Measurements from ENCODE around the gene ZBTB7A.
"Not testable (repeated sequence)": the region's sequence is repeated elsewhere in the genome, so short reads cannot be mapped to it uniquely, and the experiment has no call there.

Gene ZBTB7A

DNA sequence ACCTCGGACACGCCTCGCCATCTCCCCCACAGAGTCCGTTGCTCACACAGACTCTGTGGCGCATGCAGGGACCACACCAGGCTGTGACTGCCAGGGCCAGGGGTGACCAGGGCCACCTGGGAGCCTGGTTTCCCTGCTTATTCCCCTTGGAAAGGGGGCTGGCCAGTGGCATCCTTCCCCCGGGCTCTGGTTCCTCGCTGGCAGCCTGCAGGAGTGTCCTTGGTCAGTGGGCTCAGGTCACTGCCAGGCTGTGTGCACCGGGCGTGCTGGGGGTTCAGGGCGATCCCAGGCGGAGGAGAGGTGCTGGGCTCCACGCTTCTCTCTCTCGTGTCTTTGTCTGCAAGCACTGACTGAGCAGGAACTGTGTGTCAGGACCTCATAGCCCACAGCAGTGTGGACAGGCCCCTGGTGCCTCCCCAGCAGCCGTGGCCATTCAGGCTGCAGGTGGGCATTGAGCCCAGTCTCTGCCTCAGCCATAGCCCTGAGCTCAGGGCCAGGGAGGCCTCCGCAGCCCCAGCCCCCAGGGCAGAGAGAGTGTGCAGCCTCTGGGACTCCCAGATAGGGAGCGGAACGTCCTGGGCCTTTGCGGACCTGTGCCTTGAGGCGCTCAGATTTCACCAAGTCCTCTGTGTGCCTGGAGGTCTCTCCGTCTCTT lies 52.7 kb downstream of the ZBTB7A start:
- FAIRE-seq: no peak

DNA sequence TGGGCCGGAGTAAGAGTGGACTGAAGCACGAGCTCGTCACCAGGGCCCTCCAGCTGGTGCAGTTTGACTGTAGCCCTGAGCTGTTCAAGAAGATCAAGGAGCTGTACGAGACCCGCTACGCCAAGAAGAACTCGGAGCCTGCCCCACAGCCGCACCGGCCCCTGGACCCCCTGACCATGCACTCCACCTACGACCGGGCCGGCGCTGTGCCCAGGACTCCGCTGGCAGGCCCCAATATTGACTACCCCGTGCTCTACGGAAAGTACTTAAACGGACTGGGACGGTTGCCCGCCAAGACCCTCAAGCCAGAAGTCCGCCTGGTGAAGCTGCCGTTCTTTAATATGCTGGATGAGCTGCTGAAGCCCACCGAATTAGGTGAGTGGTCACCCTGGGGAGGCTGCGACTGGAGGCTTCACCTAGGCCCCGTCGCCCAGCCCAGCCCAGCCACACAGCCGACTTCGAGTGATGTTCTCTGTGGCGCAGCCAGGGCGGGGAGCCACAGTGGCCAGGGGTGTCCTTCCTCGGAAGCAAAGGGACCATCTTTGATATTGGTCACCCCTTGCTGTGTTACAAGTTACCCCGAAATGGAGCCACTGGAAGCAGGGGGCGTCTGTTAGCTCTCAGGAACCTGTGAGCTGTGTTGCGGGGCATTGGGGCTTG lies 53.6 kb downstream of the ZBTB7A start:
- no peak for FAIRE-seq

DNA sequence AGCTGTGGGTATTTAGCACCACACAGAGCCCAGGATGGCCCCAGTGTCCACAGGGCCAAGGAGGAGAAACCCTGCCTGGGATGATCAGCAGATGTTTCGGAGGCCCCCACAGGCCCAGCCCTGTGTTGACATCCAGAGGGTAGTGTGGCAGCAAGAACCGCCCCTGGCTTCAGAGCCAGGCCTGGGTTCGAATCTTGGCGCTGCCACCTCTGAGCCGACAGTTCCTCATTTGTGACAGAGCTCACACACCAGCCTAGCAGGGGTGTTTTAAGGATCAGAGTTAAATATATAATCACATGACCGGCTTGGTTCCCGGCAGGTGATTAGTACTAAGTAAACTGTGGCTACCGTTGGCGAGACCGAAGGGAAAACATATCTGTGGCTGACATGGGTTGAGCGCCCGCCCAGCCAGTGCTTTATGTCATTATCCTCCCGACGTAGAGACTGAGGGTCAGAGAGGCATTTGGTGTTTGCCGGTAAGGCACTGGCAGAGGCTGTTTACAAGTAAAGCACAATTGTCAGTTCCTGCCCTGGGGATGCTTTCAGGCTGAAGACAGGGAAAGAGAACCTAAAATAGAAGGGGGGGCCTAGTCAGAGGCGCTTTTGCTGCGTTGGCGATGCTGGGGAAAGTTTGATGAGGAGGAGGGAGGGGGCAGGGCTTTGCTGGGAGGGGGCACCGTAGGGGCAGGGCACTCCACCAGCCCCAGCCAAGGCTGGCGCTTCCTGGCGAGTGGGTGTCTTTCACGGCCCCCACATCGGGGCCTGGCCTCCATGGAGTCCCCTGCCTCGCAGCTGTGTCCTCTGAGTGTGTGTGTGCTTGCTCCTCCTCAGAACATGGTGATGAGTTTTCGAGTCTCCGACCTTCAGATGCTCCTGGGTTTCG lies 54.4 kb downstream of the ZBTB7A start:
- no peak for FAIRE-seq

DNA sequence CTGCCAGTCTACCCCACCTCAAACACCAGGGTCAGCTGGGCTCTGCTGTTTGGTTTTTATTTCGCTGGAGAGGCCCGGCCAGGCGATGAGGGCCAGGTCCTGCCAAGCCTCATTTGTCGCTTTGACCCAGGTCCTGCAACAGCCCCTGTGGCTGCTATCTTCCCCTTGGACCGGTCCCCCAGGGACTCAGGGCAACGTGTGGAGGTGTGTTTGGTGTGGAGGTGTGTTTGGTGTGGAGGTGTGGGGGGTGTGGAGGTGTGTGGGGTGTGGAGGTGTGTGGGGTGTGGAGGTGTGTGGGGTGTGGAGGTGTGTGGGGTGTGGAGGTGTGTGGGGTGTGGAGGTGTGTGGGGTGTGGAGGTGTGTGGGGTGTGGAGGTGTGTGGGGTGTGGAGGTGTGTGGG lies 55.3 kb downstream of the ZBTB7A start:
- not testable (repeated sequence) for FAIRE-seq

DNA sequence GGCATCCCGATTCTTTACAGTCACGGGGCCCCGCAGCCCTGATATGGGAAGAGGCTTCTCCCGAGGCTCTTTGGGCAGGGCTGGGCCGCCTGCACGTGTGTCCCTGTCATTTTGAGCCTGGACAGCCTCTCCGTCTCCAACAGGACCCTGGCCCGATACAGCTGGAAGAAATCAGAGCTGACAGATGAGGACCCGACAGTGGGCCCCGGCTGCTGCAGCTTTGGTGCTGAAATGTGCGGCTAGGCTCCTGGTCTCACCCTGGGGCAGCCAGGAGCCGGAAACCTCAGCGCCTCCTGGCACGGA lies 55.9 kb downstream of the ZBTB7A start:
- FAIRE-seq: no peak

DNA sequence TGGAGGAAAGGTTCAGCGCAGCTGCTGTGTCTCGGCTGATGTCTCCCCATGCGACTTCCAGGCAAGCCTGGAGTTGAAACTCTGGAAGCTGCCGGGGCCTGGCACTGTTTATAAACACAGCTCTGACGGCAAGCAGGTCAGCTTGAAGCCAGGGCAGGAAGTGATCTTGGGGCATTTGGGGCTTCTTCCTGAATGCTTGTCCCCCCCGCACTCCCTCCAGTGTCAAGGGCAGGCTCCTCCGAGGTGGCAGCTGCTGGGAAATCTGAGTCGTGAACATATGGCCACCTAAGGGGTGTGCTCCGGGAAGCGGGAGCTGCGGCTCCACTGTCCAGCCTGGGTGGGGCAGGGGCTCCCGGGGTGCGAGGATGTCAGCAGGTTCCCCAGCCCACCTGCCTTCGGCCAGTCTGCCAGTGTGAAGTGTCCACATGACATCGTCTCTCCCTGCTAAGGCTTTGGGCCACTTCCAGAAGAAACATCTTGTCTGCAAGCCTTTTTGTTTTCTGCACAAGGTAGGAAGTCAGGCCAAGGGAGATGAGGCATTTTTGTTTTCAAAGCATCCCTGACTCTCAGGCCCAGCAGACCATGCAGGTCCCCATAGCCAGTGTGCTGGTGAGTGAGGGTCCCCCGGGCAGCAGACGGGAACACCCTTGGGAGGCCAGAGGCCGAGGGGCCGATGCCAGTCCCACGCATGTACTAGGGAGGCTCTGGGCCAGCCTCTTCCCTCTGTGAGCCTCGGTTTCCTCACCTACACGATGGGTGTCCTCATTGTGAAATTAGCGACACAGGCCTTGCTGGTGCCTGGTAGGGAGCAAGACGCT lies 56.5 kb downstream of the ZBTB7A start:
- no peak for FAIRE-seq

DNA sequence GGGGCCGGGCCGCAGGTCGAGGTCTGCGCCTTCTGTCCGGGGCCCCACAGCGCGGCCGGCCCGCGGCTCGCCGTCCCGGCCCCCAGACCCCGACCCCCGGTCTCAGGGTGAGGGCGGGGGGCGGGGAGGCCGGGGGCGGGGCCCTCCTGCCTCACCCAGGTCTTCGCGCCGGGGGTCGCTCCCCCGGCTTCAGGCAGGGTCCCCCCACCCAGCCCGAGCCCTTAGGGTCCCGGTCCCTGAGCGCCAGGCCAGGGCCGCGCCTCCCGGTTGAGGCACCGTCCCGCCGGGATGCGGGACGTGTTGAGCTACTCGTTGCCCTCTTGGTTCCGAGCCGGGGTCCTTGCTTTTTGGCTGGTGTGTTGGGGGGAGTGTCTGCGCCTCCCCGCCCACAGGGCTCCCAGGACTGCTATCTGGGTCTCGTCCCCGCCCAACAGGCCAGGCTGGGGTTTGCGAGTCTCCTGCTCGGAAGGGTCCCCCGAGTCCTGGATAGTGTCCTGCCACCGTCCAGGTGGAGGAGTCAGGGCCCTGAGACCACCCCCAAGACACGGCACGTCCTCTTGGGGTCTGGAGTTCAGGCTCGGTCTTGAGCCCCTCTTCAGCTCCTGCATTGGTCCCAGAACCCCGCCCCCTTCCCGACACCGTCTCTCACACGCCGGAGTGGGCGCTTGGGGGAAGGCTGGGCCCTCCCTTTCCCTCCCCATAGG lies 58.7 kb downstream of the ZBTB7A start:
- no peak for FAIRE-seq

DNA sequence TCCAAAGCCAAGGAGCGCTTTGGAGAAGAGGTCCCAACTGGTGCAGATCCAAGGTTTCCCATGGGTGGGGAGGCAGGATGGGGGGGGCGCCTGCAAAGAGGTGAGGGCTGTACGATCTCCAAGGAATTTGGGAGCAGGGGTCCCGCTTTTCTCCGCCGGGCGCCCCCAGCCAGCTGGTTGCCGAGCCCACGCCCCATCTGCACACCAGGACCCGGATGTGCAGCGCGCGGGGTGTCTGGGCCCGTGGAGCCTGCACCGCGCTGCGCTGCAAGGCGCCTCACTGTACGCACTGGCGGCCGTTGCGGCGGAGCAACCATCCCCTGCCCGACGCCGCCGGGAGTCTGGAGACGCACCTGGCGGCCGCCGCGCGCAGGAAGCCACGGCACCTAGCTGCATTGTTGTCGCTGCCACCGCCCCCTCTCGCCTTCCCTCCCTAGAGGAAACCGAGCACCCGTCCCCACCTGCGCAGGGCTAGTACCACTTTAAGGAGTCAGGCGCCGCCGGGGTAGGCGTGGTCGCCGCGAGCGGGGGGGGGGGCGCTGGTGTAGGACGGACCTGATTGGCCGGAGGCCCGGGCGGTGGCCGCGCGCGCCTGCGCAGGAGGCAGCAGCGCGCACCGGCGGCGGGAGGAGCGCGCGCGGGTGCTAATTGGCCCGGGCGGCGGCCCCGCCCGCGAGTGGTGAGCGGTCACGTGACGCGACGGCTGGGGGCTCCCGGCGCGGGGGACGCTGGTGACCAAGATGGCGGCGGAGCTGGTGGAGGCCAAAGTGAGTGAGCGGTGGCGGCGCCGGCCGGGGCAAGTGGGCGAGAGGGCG lies 59.5 kb downstream of the ZBTB7A start, which contains the start of gene PIAS4:
PIAS4 (plus strand) TSS at position 716 of the 815 bp plus-strand sequence; CDS start at position 741, 25 bp downstream.
- FAIRE-seq: no peak

DNA sequence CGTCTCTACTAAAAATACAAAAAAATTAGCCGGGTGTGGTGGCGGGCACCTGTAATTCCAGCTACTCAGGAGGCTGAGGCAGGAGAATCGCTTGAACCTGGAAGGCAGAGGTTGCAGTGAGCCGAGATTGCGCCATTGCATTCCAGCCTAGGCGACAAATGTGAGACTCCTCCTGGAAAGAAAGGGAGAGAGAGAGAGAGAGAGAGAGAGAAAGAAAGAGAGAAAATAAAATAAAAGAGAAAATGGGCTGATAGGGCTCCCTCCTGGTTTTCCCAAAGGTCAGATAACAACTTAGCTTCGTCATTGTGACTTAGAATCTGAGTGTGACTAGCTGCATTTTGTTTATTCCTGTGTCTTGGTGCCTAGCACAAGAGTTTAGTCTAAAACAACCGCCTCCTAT lies 61.3 kb downstream of the ZBTB7A start:
- not testable (repeated sequence) for FAIRE-seq

DNA sequence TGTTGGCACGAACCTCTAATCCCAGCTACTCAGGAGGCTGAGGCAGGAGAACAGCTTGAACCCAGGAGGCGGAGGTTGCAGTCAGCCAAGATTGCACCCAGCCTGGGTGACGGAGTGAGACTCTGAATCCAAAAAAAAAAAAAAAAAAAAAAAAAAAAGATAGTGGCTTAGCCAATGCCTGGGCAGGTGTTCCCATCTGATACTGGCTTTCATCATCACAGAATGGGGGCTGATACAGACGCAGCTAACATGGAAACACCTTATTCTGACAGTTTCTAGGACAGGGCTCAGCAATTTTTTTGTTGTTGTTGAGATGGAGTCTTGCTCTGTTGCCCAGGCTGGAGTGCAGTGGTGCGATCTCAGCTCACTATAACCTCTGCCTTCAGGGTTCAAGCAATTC lies 65.9 kb downstream of the ZBTB7A start:
- FAIRE-seq: not testable (repeated sequence)

DNA sequence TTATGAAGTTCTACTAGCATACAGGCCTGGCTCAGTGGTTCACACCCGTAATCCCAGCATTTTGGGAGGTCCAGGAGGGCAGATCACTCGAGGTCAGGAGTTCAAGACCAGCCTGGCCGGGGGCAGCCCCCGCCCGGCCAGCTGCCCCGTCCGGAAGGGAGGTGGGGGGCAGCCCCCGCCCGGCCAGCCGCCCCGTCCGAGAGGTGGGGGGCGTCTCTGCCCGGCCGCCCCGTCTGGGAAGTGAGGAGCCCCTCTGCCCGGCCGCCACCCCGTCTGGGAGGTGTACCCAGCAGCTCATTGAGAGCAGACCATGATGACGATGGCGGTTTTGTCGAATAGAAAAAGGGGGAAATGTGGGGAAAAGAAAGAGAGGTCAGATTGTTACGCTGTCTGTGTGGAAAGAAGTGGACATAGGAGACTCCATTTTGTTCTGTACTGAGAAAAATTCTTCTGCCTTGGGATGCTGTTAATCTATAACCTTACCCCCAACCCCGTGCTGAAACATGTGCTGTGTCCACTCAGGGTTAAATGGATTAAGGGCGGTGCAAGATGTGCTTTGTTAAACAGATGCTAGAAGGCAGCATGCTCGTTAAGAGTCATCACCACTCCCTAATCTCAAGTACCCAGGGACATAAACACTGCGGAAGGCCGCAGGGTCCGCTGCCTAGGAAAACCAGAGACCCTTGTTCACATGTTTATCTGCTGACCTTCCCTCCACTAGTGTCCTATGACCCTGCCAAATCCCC lies 67.9 kb downstream of the ZBTB7A start:
- FAIRE-seq: not testable (repeated sequence)

DNA sequence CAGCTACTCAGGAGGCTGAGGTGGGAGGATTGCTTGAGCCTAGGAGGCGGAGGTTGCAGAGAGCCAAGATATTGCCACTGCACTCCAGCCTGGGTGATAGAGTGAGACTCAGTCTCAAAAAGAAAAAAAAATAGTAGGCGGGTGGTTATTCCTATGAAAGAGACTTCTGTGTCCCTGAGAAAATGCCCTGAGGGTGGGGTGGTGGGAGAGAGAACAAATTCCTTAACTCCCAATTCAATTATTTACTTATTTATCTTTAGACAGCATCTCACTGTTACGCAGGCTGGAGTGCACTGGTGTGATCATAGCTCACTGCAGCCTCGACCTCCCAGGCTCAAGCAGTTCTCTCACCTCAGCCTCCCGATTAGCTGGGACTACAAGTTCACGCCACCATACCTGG lies 71.1 kb downstream of the ZBTB7A start:
- FAIRE-seq: no peak
